B cell (primary cell): Measurements from ENCODE around the gene PAPPA. TPM values are rescaled to one million over a fixed set of nuclear protein-coding genes. Genes with fewer than 3 reads are reported as not detected.

Experiments used
- ATAC-seq: fragments of 200-7000 bp; cut with Tn5 transposase; one replicate; pipeline ENCODE4 v1.10.0; 2021; ENCODE audit warnings: low read depth, mild to moderate bottlenecking, moderate number of reproducible peaks, moderate library complexity
- CTCF ChIA-PET: fragments of 350-600 bp; sonication (Branson Sonifier 250); formaldehyde crosslinking; loops from one replicate; lab custom pipeline; 2021; ENCODE audit warnings: antibody characterized with exemption, inconsistent platforms; lab: Charles Lee
- POLR2A ChIA-PET: fragments of 350-600 bp; sonication (Branson Sonifier 250); formaldehyde crosslinking; loops from one replicate; lab custom pipeline; 2021; ENCODE audit warnings: antibody characterized with exemption; lab: Charles Lee
- DNase-seq: peaks from one replicate; pipeline ENCODE4 v3.0.0; 2013
- H2AFZ ChIP-seq: 2 replicates; pipeline ENCODE4 v1.6.1; 2012; ENCODE audit warnings: mild to moderate bottlenecking, low read depth, low read length; ENCODE audit not compliant: insufficient read depth, poor library complexity, severe bottlenecking
- H3K27ac ChIP-seq, 2 donors: 1 replicate in 1 of 2; 2 replicates in 1 of 2; pipeline ENCODE4 v1.5.1; 2012 to 2013; ENCODE audit warnings: low read length in 2 of 2, mild to moderate bottlenecking in 2 of 2, moderate library complexity in 1 of 2
- H3K27me3 ChIP-seq, 4 experiments: fragments of 200-600 bp in 1 of 4; sonication (generic) in 1 of 4; replicated peaks in 1 of 4; 1 replicate in 2 of 4; 2 replicates in 2 of 4; pipeline versions ENCODE4 v1.6.1 to v1.7.0; 2013 to 2016; ENCODE audit warnings: low read length in 3 of 4, mild to moderate bottlenecking in 2 of 4, mixed read lengths in 1 of 4, moderate library complexity in 1 of 4; ENCODE audit not compliant: insufficient read depth in 4 of 4, control insufficient read depth in 3 of 4; ENCODE audit errors: control extremely low read depth in 1 of 4
- H3K36me3 ChIP-seq, 2 experiments: replicated peaks in 1 of 2; 1 replicate in 1 of 2; 2 replicates in 1 of 2; pipeline versions ENCODE4 v1.6.1 to v1.7.1; 2013; ENCODE audit warnings: low read length in 1 of 2; ENCODE audit not compliant: insufficient read depth in 2 of 2, control insufficient read depth in 1 of 2; ENCODE audit errors: control extremely low read depth in 1 of 2, extremely low read depth in 1 of 2
- H3K4me1 ChIP-seq, 2 donors: fragments of 200-600 bp in 1 of 2; sonication (generic) in 1 of 2; 1 replicate in 1 of 2; 2 replicates in 1 of 2; pipeline versions ENCODE4 v1.5.1 to v1.6.1; 2013 to 2017; ENCODE audit warnings: low read length in 2 of 2; ENCODE audit not compliant: control insufficient read depth in 2 of 2, insufficient read depth in 2 of 2
- H3K4me2 ChIP-seq: replicated peaks from 2 replicates; pipeline ENCODE3; 2012; ENCODE audit warnings: mild to moderate bottlenecking, low read depth, low read length; ENCODE audit not compliant: poor library complexity, severe bottlenecking
- H3K4me3 ChIP-seq, 5 experiments: fragments of 200-600 bp in 1 of 5; sonication (generic) in 1 of 5; 1 replicate in 3 of 5; 2 replicates in 2 of 5; pipeline versions ENCODE4 v1.5.1 to v1.7.0; 2011 to 2016; ENCODE audit warnings: low read length in 4 of 5, mild to moderate bottlenecking in 4 of 5, low read depth in 2 of 5, control low read depth in 1 of 5, moderate library complexity in 1 of 5; ENCODE audit not compliant: insufficient read depth in 1 of 5; ENCODE audit errors: control extremely low read depth in 1 of 5, extremely low read depth in 1 of 5
- H3K79me2 ChIP-seq: fragments of 200-600 bp; sonication (generic); one replicate; pipeline ENCODE4 v1.6.0; 2016; ENCODE audit warnings: low read length; ENCODE audit not compliant: control insufficient read depth, insufficient read depth
- H3K9ac ChIP-seq: fragments of 200-600 bp; sonication (generic); 2 replicates; pipeline ENCODE4 v1.6.1; 2017; ENCODE audit warnings: mild to moderate bottlenecking, low read length, moderate library complexity
- H3K9me3 ChIP-seq, 3 donors: one replicate each; pipeline versions ENCODE4 v1.6.1 to v1.7.1; 2013; ENCODE audit warnings: low read length in 2 of 3; ENCODE audit not compliant: control insufficient read depth in 2 of 3, insufficient read depth in 1 of 3; ENCODE audit errors: control extremely low read depth in 1 of 3
- H4K20me1 ChIP-seq: 2 replicates; pipeline ENCODE4 v1.6.0; 2012; ENCODE audit warnings: mild to moderate bottlenecking, low read length; ENCODE audit not compliant: insufficient read depth, control insufficient read depth, poor library complexity, severe bottlenecking
- H3K27ac Mint-ChIP-seq: one replicate; pipeline ENCODE4 v1.8.0; 2021; ENCODE audit warnings: mixed read lengths
- H3K27me3 Mint-ChIP-seq: one replicate; pipeline ENCODE4 v1.8.0; 2021; ENCODE audit warnings: mixed read lengths
- H3K4me1 Mint-ChIP-seq: one replicate; pipeline ENCODE4 v1.8.0; 2021; ENCODE audit warnings: mixed read lengths
- H3K4me3 Mint-ChIP-seq: one replicate; pipeline ENCODE4 v1.8.0; 2021; ENCODE audit warnings: mixed read lengths
- H3K9me3 Mint-ChIP-seq: one replicate; pipeline ENCODE4 v1.8.0; 2022; ENCODE audit warnings: mixed read lengths; ENCODE audit not compliant: insufficient read depth
- CTCF ChIP-seq: fragments of 200-600 bp; IDR thresholded peaks from one replicate; pipeline ENCODE4 v1.8.0; 2022; ENCODE audit warnings: antibody characterized with exemption, mild to moderate bottlenecking
- EZH2 ChIP-seq: IDR thresholded peaks from 2 replicates; pipeline ENCODE4 v1.6.1; 2012; ENCODE audit warnings: borderline replicate concordance, low read depth, mild to moderate bottlenecking, moderate library complexity, low read length; ENCODE audit not compliant: insufficient read depth, poor library complexity, severe bottlenecking
- intact Hi-C: fragments of 100-400 bp; cut with micrococcal nuclease; formaldehyde crosslinking; loops from one replicate; pipeline ENCODE4 v1.10.0; 2022
- polyA plus RNA-seq: library from polyadenylated mRNA; depleted of rRNA; stranded (reverse); fragments of >200 nt; gene quantifications from 2 replicates; pipeline ENCODE4 v1.2.3, GENCODE V29; 2012
- total RNA-seq, 2 donors: library from RNA; stranded (reverse); fragments of 120-200 nt in 1 of 2; gene quantifications; 1 replicate in 1 of 2; 2 replicates in 1 of 2; pipeline versions ENCODE4 v1.2.3 to v1.2.4, GENCODE V29; 2013 to 2022

The PAPPA gene
- total and polyA plus RNA-seq, 2 donors (not counting 1 experiment from before 2014, with no cell fraction given) = not detected

GRCh38 chr9:116323571-116323970, 170.0 kb downstream of the PAPPA start:
- POLR2A ChIA-PET = no interaction called here
- no peaks in the 10 kb centered on the region for H4K20me1 ChIP-seq
- no peaks in the 10 kb centered on the region for H3K4me1 ChIP-seq
- no peak for TF ChIP-seq EZH2
- no peak for TF ChIP-seq CTCF
- CTCF ChIA-PET = no interaction called here
- H2AFZ ChIP-seq = no peak overlapping the region
- ATAC-seq (no peak), DNase-seq (no peak)
- no peak overlapping the region for H3K9ac ChIP-seq
- H3K79me2 ChIP-seq = no peaks in the 10 kb centered on the region
- no peak overlapping the region for H3K27ac ChIP-seq
- no peak overlapping the region for H3K4me3 ChIP-seq
- Mint-ChIP-seq H3K9me3 (no peaks in the 10 kb centered on the region), H3K27ac (no peak overlapping the region), H3K27me3 (peaks cover 4% of the 10 kb centered on the region), H3K4me1 (no peaks in the 10 kb centered on the region), H3K4me3 (no peak overlapping the region)
- intact Hi-C loops = no loop called here
- H3K4me2 ChIP-seq = no peak overlapping the region
- H3K27me3 ChIP-seq = no peaks in the 10 kb centered on the region
- no peaks in the 10 kb centered on the region for H3K9me3 ChIP-seq
- no peaks in the 10 kb centered on the region for H3K36me3 ChIP-seq

- H3K27ac Mint-ChIP-seq = no peak overlapping the region
- Histone ChIP-seq H3K4me2 (no peak overlapping the region), H3K9ac (no peak overlapping the region), H3K9me3 (no peaks in the 10 kb centered on the region), H2AFZ (no peak overlapping the region), H3K27me3 (no peaks in the 10 kb centered on the region), H3K4me3 (no peak overlapping the region), H3K79me2 (no peaks in the 10 kb centered on the region), H3K36me3 (no peaks in the 10 kb centered on the region), H4K20me1 (no peaks in the 10 kb centered on the region), H3K4me1 (no peaks in the 10 kb centered on the region), H3K27ac (no peak overlapping the region)
- H3K9me3 Mint-ChIP-seq = no peaks in the 10 kb centered on the region
- intact Hi-C loops = no loop called here
- ATAC-seq (no peak), DNase-seq (no peak)
- ChIA-PET POLR2A (no interaction called here), CTCF (no interaction called here)
- no peak overlapping the region for H3K4me3 Mint-ChIP-seq
- H3K4me1 Mint-ChIP-seq = no peaks in the 10 kb centered on the region
- no peak for TF ChIP-seq EZH2
- TF ChIP-seq CTCF = no peak
- H3K27me3 Mint-ChIP-seq = no peaks in the 10 kb centered on the region
Measured at GRCh38 chr9:116325924-116326323, 172.3 kb downstream of the PAPPA start.
